ENCODE measurements around the gene CRIM1. TPM values are rescaled to one million over a fixed set of nuclear protein-coding genes. Genes with fewer than 3 reads are reported as not detected.

CRIM1 gene
- total RNA-seq, 4 donors from 2014 or later: 179 to 229 (median 188) TPM

- no peak overlapping the region for H3K4me3 ChIP-seq
- TF ChIP-seq CTCF (IDR thresholded peaks at IDR 0.05) (no peak), POLR2A (IDR thresholded peaks at IDR 0.05) (no peak), EP300 (IDR thresholded peaks at IDR 0.05) (no peak)
- no peaks in the 10 kb centered on the region for H3K4me1 ChIP-seq
- H3K27me3 ChIP-seq: no peaks in the 10 kb centered on the region
- no peaks in the 10 kb centered on the region for H3K9me3 ChIP-seq
- H3K36me3 ChIP-seq: no peaks in the 10 kb centered on the region
- no peak for DNase-seq (ENCODE audit: low spot score in 2 of 2)
- WGBS, 2 donors: 27 to 33% methylated on average over 1 of the region's 1 CpG
- no peak overlapping the region for H3K27ac ChIP-seq
Observed at GRCh38 chr2:36338827-36339145, 16.8 kb upstream of the CRIM1 start.

- TF ChIP-seq EP300 (IDR thresholded peaks at IDR 0.05): no peak
- no peak for TF ChIP-seq POLR2A (IDR thresholded peaks at IDR 0.05)
- no peak for TF ChIP-seq CTCF (IDR thresholded peaks at IDR 0.05)
- no peak for DNase-seq (ENCODE audit: low spot score in 2 of 2)
- no peaks in the 10 kb centered on the region for H3K4me1 ChIP-seq
- no peaks in the 10 kb centered on the region for H3K36me3 ChIP-seq
- H3K9me3 ChIP-seq: no peaks in the 10 kb centered on the region
- H3K27ac ChIP-seq: no peak overlapping the region
- 55 to 57% methylated on average over 6 of the region's 6 CpGs for WGBS, 2 donors
- H3K27me3 ChIP-seq: no peaks in the 10 kb centered on the region
- H3K4me3 ChIP-seq: no peak overlapping the region
Observed at GRCh38 chr2:36339607-36340218, 15.9 kb upstream of the CRIM1 start.

GRCh38 chr2:36343606-36344005 is 12.0 kb upstream of the CRIM1 start:
- Histone ChIP-seq H3K27ac (no peak overlapping the region), H3K36me3 (no peaks in the 10 kb centered on the region), H3K4me3 (no peak overlapping the region), H3K27me3 (no peaks in the 10 kb centered on the region), H3K9me3 (no peaks in the 10 kb centered on the region), H3K4me1 (no peaks in the 10 kb centered on the region)
- TF ChIP-seq EP300 (IDR thresholded peaks at IDR 0.05) (no peak), CTCF (IDR thresholded peaks at IDR 0.05) (no peak), POLR2A (IDR thresholded peaks at IDR 0.05) (no peak)
- WGBS, 2 donors: 74 to 83% methylated on average over 3 of the region's 3 CpGs
- no peak for DNase-seq (ENCODE audit: low spot score in 2 of 2)

- WGBS, 2 donors: 70 to 81% methylated on average over 2 of the region's 2 CpGs
- H3K36me3 ChIP-seq: no peaks in the 10 kb centered on the region
- no peak for DNase-seq (ENCODE audit: low spot score in 2 of 2)
- peaks cover 0 to 21% (median 1%) of the 10 kb centered on the region in 4 donors for H3K4me1 ChIP-seq
- no peaks in the 10 kb centered on the region for H3K27me3 ChIP-seq
- H3K27ac ChIP-seq: no peak overlapping the region
- H3K9me3 ChIP-seq: no peaks in the 10 kb centered on the region
- TF ChIP-seq POLR2A (IDR thresholded peaks at IDR 0.05) (no peak), EP300 (IDR thresholded peaks at IDR 0.05) (no peak), CTCF (IDR thresholded peaks at IDR 0.05) (no peak)
- H3K4me3 ChIP-seq: no peak overlapping the region
Observed at GRCh38 chr2:36348721-36349120, 6.9 kb upstream of the CRIM1 start.

GRCh38 chr2:36351291-36351690 is 4.3 kb upstream of the CRIM1 start:
- Histone ChIP-seq H3K27ac (no peak overlapping the region), H3K4me1 (peaks cover 0 to 33% (median 1%) of the 10 kb centered on the region in 4 donors), H3K9me3 (no peaks in the 10 kb centered on the region), H3K4me3 (no peak overlapping the region), H3K36me3 (no peaks in the 10 kb centered on the region), H3K27me3 (no peaks in the 10 kb centered on the region)
- TF ChIP-seq EP300 (IDR thresholded peaks at IDR 0.05): no peak
- TF ChIP-seq CTCF (IDR thresholded peaks at IDR 0.05): no peak
- TF ChIP-seq POLR2A (IDR thresholded peaks at IDR 0.05): no peak
- WGBS, 2 donors: 91% methylated on average over 2 of the region's 2 CpGs
- DNase-seq (ENCODE audit: low spot score in 2 of 2): no peak

Measured in tibial nerve (tissue), 4 donors.